ENCODE results near the gene SNED1. TPM values are rescaled to one million over a fixed set of nuclear protein-coding genes. Genes with fewer than 3 reads are reported as not detected.

SNED1 gene
- total RNA-seq, 2 donors from 2014 or later = 0.36 to 4.1 TPM

- Mint-ChIP-seq H3K9me3 (no peaks in the 10 kb centered on the region), H3K36me3 (ENCODE audit: insufficient read depth in 2 of 2) (no peaks in the 10 kb centered on the region), H3K4me1 (ENCODE audit: low read depth) (no peaks in the 10 kb centered on the region), H3K4me3 (no peak overlapping the region), H3K27me3 (ENCODE audit: low read depth) (no peaks in the 10 kb centered on the region), H3K27ac (no peak overlapping the region)
- no peak for ATAC-seq (replicated peaks in 1 of 2)
- DNase-seq = no peak
Measured at GRCh38 chr2:240988146-240988545, 10.3 kb upstream of the SNED1 start.

DNA sequence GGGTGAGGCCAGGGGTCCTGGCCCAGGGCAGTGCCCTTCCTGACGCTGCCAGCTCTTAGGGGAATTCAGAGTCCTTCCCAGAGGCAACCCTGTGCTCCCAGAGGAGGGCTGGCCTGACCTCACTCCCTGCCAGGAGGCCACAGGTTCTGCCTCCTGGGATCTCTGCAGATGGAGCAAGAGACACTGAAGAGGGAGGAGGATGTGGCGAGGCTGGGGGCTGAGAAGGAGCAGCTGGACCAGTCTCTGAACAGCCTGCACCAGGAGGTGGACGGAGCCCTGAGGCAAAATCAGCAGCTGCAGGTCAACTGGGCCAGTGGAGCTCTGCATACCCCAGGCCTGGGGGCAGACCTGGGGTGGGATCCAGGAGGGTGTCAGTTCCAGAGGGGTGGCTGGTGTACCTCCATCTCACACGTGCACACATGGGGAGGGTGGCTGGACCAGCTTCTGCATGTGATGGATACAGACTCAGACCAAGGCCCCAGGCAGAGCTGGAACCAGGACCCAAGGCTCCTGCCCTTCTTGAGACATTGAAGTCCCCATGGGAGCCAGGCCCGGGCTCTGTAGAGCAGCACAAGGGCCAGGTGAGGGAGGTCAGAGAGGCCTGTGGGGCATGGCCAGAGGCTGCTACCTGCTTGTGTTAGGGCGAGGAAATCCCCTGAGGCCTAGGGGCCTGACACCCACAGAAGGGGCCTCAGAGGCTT lies 9.7 kb upstream of the SNED1 start:
- ATAC-seq (replicated peaks in 1 of 2) = no peak
- no peak overlapping the region for H3K4me3 Mint-ChIP-seq
- H3K36me3 Mint-ChIP-seq (ENCODE audit: insufficient read depth in 2 of 2) = no peaks in the 10 kb centered on the region

DNA sequence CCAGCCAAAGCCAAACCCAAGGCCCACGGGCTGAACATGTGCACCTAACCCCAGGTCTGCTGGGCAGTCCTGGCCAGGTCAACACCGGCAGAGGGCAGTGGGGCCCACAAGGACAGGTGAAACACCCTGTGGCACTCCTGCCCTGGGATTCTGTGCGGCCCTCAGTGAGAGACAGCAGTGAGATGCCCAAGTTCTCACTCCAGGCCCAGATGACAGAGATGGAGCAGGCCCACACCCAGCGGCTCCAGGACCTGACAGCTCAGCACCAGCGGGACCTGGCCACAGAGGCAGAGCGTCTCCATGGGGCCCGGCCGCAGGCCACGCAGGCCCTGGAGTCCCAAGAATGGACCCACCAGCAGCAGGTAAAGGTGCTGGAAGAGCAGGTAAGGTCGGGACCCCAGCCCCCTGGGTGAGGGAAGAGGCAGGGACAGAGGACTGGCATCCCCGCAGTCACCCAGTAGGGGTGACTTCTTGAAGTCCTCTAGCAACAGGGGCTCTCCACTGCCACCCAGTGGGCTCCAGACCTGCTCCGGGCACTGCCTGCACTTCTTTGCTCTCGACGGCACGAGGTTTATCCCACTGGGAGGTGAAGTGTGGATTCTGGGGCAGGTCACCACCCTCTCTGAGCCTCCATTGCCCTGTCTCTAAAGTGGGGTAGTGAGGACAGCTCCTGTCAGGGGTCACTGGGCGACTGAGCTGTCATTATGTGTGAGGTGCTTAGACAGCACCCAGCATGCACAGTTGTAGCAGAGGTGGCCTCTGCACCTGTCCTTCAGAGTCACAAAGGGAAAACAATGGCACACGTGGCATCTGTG lies 8.8 kb upstream of the SNED1 start:
- Mint-ChIP-seq H3K9me3 (no peaks in the 10 kb centered on the region), H3K27me3 (ENCODE audit: low read depth) (no peaks in the 10 kb centered on the region), H3K36me3 (ENCODE audit: insufficient read depth in 2 of 2) (no peaks in the 10 kb centered on the region), H3K4me1 (ENCODE audit: low read depth) (no peaks in the 10 kb centered on the region), H3K4me3 (no peak overlapping the region), H3K27ac (no peak overlapping the region)
- ATAC-seq (replicated peaks in 1 of 2) = no peak
- DNase-seq = no peak

More for the DNA sequence above, 9.7 kb upstream of the SNED1 start:
- Mint-ChIP-seq H3K9me3 (no peaks in the 10 kb centered on the region), H3K27ac (no peak overlapping the region), H3K4me1 (ENCODE audit: low read depth) (no peaks in the 10 kb centered on the region), H3K27me3 (ENCODE audit: low read depth) (no peaks in the 10 kb centered on the region)
- DNase-seq = no peak

DNA sequence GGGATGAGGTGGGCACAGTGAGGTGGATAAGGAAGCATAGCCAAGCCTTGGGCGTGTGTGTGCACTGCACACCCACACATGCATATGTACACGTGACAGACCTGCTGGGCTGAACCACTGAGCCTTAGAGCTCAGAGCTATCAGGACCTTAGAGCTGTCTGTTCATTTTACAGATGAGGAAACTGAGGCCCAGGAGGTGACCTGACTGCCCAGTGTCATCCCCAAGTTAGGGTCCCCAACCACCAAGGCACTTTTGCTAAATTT lies 8.2 kb upstream of the SNED1 start:
- H3K4me1 Mint-ChIP-seq (ENCODE audit: low read depth) = no peaks in the 10 kb centered on the region
- no peak overlapping the region for H3K27ac Mint-ChIP-seq
- no peak for DNase-seq
- H3K36me3 Mint-ChIP-seq (ENCODE audit: insufficient read depth in 2 of 2) = no peaks in the 10 kb centered on the region
- no peaks in the 10 kb centered on the region for H3K9me3 Mint-ChIP-seq
- H3K27me3 Mint-ChIP-seq (ENCODE audit: low read depth) = no peaks in the 10 kb centered on the region
- ATAC-seq (replicated peaks in 1 of 2) = no peak
- no peak overlapping the region for H3K4me3 Mint-ChIP-seq

GRCh38 chr2:240990726-240991377 lies 7.6 kb upstream of the SNED1 start:
- no peak for DNase-seq
- no peaks in the 10 kb centered on the region for H3K9me3 Mint-ChIP-seq
- no peaks in the 10 kb centered on the region for H3K36me3 Mint-ChIP-seq (ENCODE audit: insufficient read depth in 2 of 2)

GRCh38 chr2:240991378-240992263 lies 6.8 kb upstream of the SNED1 start:
- no peaks in the 10 kb centered on the region for H3K9me3 Mint-ChIP-seq
- DNase-seq (no peak), ATAC-seq (replicated peaks in 1 of 2) (no peak)
- H3K36me3 Mint-ChIP-seq (ENCODE audit: insufficient read depth in 2 of 2) = no peaks in the 10 kb centered on the region
- no peaks in the 10 kb centered on the region for H3K27me3 Mint-ChIP-seq (ENCODE audit: low read depth)
- no peak overlapping the region for H3K27ac Mint-ChIP-seq
- H3K4me3 Mint-ChIP-seq = no peak overlapping the region
- no peaks in the 10 kb centered on the region for H3K4me1 Mint-ChIP-seq (ENCODE audit: low read depth)

More at GRCh38 chr2:240990726-240991377, 7.6 kb upstream of the SNED1 start:
- ATAC-seq (replicated peaks in 1 of 2) = no peak
- Mint-ChIP-seq H3K27me3 (ENCODE audit: low read depth) (no peaks in the 10 kb centered on the region), H3K4me3 (no peak overlapping the region), H3K27ac (no peak overlapping the region), H3K4me1 (ENCODE audit: low read depth) (no peaks in the 10 kb centered on the region)

DNA sequence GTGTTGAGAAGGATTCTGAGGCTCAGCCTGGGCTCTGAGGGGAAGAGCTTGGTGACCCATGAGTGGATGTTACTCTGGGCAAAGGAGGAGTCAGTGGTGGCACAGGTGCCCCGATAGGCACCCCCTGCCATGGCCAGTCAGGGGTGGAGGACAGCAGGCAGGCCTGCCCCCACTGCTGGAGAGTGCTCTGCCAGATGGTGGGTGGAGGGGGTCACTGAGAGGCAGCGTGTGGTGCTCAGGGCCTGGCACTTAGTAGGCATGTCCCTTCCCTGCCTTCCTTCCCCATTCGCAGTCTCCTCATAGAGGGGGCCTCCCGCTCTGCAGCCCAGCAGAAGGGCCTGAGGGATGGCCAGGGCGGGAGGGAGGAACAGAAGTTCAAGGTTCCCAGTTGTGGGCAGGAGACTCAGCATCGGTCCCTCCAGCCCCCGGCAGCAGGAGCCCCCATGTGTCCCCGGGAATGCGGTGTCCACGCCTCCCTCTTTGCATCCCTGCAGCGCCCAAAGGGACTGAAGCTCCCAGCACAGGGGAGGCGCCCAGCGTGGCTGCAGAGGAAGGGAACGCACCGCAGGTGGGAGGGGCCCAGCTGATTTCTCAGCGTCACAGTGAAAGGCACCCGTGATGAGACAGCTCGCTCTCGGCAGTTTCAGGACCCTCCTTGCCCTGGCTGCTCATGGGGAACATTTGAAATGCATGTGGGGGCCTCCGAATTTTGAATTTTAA lies 5.7 kb upstream of the SNED1 start:
- no peak for DNase-seq
- ATAC-seq (replicated peaks in 1 of 2) = no peak

DNA sequence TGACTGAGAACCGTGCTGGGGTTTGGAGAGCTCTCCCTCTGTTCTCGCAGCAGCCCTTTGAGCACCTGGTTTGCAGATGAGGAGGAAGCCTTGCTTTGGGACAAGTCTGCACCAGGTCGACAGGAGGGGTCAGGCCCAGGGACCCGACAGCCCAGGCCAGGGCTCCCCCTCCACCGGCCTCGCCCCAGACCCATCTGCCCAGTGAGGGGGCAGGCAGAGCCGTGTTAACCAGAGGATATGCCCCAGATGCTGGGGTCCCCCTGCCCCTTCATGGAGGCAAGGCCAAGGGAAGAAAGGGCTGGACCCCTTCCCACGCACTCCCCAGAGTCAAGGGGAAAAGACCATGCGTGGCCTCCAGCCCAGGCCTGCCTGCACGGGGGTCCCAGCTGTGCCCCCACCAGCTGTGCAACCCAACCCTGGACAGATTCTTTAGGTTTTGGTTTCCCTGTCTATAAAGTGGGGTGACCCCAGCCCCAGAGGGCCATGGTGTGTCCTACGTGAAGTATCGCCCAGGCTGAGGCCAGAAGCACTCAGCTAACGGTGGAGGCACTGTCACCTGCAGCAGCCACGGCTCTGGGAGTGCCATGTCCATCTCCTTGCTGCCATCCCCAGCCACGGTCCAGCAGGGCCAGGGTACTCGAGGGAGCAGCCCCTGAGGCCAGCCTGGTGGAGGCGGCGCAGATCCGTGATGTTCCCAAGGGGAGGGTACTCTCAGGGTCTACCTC lies 4.8 kb upstream of the SNED1 start:
- H3K27me3 Mint-ChIP-seq (ENCODE audit: low read depth) = peaks cover 10% of the 10 kb centered on the region
- no peak overlapping the region for H3K4me3 Mint-ChIP-seq
- no peaks in the 10 kb centered on the region for H3K9me3 Mint-ChIP-seq
- no peak overlapping the region for H3K27ac Mint-ChIP-seq
- ATAC-seq (replicated peaks in 1 of 2) = no peak
- H3K4me1 Mint-ChIP-seq (ENCODE audit: low read depth) = no peaks in the 10 kb centered on the region
- DNase-seq = no peak
- no peaks in the 10 kb centered on the region for H3K36me3 Mint-ChIP-seq (ENCODE audit: insufficient read depth in 2 of 2)

More for the DNA sequence above, 5.7 kb upstream of the SNED1 start:
- peaks cover 10% of the 10 kb centered on the region for H3K27me3 Mint-ChIP-seq (ENCODE audit: low read depth)
- H3K36me3 Mint-ChIP-seq (ENCODE audit: insufficient read depth in 2 of 2) = no peaks in the 10 kb centered on the region
- no peaks in the 10 kb centered on the region for H3K4me1 Mint-ChIP-seq (ENCODE audit: low read depth)
- no peak overlapping the region for H3K27ac Mint-ChIP-seq
- H3K4me3 Mint-ChIP-seq = no peak overlapping the region
- H3K9me3 Mint-ChIP-seq = no peaks in the 10 kb centered on the region

- H3K36me3 Mint-ChIP-seq (ENCODE audit: insufficient read depth in 2 of 2) = no peaks in the 10 kb centered on the region
- H3K9me3 Mint-ChIP-seq = no peaks in the 10 kb centered on the region
- no peaks in the 10 kb centered on the region for H3K4me1 Mint-ChIP-seq (ENCODE audit: low read depth)
- H3K4me3 Mint-ChIP-seq = no peak overlapping the region
- no peak overlapping the region for H3K27ac Mint-ChIP-seq
- H3K27me3 Mint-ChIP-seq (ENCODE audit: low read depth) = peaks cover 10% of the 10 kb centered on the region
- no peak for DNase-seq
- no peak for ATAC-seq (replicated peaks in 1 of 2)
Measured at GRCh38 chr2:240994171-240994896, 4.1 kb upstream of the SNED1 start.

GRCh38 chr2:240995041-240996021 lies 3.1 kb upstream of the SNED1 start:
- H3K27me3 Mint-ChIP-seq (ENCODE audit: low read depth) = peaks cover 20% of the 10 kb centered on the region
- no peak for DNase-seq
- H3K4me3 Mint-ChIP-seq = no peak overlapping the region
- no peak overlapping the region for H3K27ac Mint-ChIP-seq
- H3K9me3 Mint-ChIP-seq = no peaks in the 10 kb centered on the region
- no peaks in the 10 kb centered on the region for H3K36me3 Mint-ChIP-seq (ENCODE audit: insufficient read depth in 2 of 2)
- H3K4me1 Mint-ChIP-seq (ENCODE audit: low read depth) = peaks cover 6% of the 10 kb centered on the region
- no peak for ATAC-seq (replicated peaks in 1 of 2)

Data from activated T-cell treated with anti-CD3 and anti-CD28 coated beads, Interleukin-2, amount 50 U/mL, for 72 hours (primary cell).